Tibial nerve (tissue), 4 donors: Measurements from ENCODE around the gene SNAPC3.

Experiments used
- EP300 ChIP-seq, 2 donors: sonication (generic); formaldehyde crosslinking; IDR thresholded peaks; one replicate each; pipeline ENCODE4 v1.6.1; 2017; ENCODE audit warnings: antibody characterized with exemption in 2 of 2, mild to moderate bottlenecking in 1 of 2
- POLR2A ChIP-seq, 2 donors: fragments of 450-650 bp; IDR thresholded peaks; one replicate each; pipeline ENCODE4 v1.6.1; 2017; ENCODE audit warnings: antibody characterized with exemption in 2 of 2, mild to moderate bottlenecking in 2 of 2, moderate library complexity in 2 of 2
- TF ChIP-seq, protein P1 (sequence below), 5 experiments: fragments of 200-600 bp in 3 of 5; fragments of 450-650 bp in 2 of 5; sonication (generic) in 3 of 5; IDR thresholded peaks; one replicate each; pipeline ENCODE4 v1.5.1; 2016 to 2019; ENCODE audit warnings: antibody characterized with exemption in 5 of 5, mild to moderate bottlenecking in 3 of 5, moderate library complexity in 2 of 5

DNA sequence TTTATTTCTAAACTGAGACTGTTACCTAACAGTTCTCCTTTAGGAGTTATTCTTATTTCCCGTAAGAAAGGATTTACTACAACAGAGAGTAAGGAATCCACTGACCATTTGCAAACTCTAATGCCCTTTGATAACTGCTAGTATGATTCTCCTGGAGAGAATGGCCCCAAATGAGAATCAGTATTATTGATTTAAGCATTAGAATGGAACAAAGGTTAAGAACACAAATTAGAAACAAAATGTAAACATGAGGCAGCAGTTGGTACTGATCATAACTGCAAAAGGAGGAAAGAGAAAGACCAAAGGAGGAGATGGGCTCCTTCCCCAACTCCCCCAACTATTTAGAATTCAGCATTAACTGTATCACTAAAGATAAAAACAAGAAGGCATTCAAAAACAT is 57.4 kb downstream of the SNAPC3 start:
- TF ChIP-seq, protein P1, sequence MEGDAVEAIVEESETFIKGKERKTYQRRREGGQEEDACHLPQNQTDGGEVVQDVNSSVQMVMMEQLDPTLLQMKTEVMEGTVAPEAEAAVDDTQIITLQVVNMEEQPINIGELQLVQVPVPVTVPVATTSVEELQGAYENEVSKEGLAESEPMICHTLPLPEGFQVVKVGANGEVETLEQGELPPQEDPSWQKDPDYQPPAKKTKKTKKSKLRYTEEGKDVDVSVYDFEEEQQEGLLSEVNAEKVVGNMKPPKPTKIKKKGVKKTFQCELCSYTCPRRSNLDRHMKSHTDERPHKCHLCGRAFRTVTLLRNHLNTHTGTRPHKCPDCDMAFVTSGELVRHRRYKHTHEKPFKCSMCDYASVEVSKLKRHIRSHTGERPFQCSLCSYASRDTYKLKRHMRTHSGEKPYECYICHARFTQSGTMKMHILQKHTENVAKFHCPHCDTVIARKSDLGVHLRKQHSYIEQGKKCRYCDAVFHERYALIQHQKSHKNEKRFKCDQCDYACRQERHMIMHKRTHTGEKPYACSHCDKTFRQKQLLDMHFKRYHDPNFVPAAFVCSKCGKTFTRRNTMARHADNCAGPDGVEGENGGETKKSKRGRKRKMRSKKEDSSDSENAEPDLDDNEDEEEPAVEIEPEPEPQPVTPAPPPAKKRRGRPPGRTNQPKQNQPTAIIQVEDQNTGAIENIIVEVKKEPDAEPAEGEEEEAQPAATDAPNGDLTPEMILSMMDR (IDR thresholded peaks at IDR 0.05), result no peak
- no peak for TF ChIP-seq POLR2A (IDR thresholded peaks at IDR 0.05)
- TF ChIP-seq EP300 (IDR thresholded peaks at IDR 0.05), result no peak
